ENCODE data around the gene C8G. TPM values are rescaled to one million over a fixed set of nuclear protein-coding genes. Genes with fewer than 3 reads are reported as not detected.

The C8G gene
- polyA plus RNA-seq, 4 donors = 0.51 to 1.2 (median 1.0) TPM

DNA sequence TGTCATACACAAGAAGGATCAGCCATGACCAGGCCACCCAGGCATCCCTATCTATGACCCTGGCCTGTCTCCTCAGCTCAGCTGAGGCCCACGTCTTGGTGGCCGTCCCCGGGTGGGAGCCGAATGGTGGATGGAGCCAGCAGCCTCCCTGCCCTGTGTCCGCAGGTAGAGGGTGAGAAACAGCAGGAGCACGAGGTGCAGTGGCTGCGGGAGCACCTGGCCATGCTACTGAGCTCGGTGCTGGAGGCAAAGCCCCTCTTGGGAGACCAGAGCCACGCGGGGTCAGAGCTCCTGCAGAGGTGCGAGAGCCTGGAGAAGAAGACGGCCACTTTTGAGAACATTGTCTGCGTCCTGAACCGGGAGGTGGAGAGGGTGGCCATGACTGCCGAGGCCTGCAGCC lies 25.0 kb upstream of the C8G start:
- DNase-seq (ENCODE audit: low read depth in 4 of 4, low spot score in 2 of 4) = no peak

GRCh38 chr9:136920734-136921231 lies 24.3 kb upstream of the C8G start:
- DNase-seq (ENCODE audit: low read depth in 4 of 4, low spot score in 2 of 4) = no peak

- no peak for DNase-seq (ENCODE audit: low read depth in 4 of 4, low spot score in 2 of 4)
These were observed 23.7 kb upstream of the C8G start for GRCh38 chr9:136921307-136921706.

- no peak for DNase-seq (ENCODE audit: low read depth in 4 of 4, low spot score in 2 of 4)
These were observed 23.3 kb upstream of the C8G start for GRCh38 chr9:136921718-136922117.

DNA sequence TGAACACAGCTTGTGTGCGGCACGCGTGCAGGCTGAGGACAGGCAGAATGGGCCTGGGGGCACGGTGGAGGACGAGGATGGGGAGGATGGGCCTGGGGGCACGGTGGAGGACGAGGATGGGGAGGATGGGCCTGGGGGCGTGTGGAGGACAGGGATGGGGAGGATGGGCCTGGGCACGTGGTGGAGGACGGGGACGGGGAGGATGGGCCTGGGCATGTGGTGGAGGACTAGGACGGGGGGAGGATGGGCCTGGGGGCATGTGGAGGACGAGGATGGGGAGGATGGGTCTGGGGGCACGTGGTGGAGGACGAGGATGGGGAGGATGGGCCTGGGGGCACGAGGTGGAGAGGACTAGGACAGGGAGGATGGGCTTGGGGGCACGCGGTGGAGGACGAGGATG lies 22.5 kb upstream of the C8G start:
- DNase-seq (ENCODE audit: low read depth in 4 of 4, low spot score in 2 of 4) = no peak

DNA sequence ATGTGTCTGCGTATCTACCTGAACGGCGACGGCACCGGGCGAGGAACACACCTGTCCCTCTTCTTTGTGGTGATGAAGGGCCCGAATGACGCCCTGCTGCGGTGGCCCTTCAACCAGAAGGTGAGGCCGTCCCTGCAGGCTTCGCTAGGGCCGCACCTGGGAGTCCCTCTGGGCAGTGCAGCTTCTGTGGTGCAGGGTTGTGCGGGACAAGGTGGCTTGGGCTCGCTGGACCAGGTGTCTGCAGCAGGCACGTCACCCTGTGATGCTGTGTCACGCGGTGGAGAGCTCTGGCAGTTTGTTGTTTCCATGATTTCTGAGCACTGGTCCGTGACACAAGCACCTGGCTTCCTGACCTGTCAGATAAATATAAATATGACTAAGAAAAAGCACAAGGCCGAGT lies 21.2 kb upstream of the C8G start:
- DNase-seq (ENCODE audit: low read depth in 4 of 4, low spot score in 2 of 4) = no peak

- no peak for DNase-seq (ENCODE audit: low read depth in 4 of 4, low spot score in 2 of 4)
These were observed 19.5 kb upstream of the C8G start for GRCh38 chr9:136925414-136926153.

DNA sequence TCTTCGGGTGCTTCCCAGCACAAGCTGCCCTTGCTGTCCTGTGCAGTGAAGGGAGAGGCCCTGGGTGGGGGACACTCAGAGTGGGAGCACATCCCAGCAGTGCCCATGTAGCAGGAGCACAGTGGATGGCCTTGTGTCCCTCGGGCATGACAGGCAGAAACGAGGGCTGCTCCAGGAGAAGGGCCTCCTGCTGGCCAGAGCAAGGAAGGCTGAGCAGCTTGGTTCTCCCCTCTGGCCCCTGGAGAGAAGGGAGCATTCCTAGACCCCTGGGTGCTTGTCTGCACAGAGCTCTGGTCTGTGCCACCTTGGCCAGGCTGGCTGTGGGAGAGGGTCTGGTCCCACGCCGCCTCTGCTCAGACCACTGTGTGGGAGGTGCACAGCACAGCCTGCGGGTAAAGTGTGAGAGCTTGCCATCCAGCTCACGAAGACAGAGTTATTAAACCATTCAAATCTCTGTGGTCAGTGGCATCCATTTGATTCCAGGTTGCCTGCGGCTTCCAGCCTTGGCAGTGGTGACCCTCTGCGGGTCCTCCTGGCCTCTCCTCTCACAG lies 18.8 kb upstream of the C8G start:
- DNase-seq (ENCODE audit: low read depth in 4 of 4, low spot score in 2 of 4) = no peak

DNA sequence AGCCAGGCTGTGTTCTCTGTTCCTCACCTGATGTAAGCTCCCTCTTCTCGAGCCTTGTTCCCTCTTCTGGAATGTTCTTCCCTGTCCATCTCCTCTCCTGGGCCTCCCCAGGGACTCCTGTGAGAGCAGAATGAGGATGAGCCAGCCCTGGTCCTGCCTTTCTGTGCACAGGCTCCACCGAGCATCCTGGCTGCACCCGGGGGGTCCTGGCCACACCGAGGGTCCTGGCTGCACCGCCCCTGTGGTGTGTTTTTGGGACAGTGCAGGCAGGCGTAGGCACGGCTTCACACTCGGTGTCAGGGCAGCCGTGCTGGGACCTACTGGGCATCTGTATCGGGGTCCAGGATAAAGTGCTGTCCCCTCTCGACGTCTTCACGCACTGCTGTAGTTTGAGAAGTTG lies 18.3 kb upstream of the C8G start:
- no peak for DNase-seq (ENCODE audit: low read depth in 4 of 4, low spot score in 2 of 4)

GRCh38 chr9:136927343-136928271 lies 17.4 kb upstream of the C8G start:
- no peak for DNase-seq (ENCODE audit: low read depth in 4 of 4, low spot score in 2 of 4)

DNA sequence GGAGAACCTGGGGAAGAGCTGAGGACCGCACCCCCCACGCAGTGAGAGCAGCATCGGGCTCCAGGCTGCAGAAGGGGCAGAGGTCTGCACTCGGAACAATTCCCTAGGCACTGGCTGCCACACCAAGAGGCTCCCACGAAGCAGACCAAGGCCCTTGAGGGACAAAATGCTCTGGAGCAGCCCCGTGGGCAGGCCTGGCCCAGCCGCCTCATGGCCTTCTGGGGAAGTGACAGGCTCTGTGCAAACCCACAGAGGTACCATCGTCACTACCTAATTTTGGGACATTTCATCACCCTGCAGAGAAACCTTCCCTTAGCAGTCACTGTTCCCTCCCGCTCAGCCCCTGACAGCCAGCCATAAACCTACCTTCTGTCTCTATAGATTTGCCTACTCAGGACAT lies 16.5 kb upstream of the C8G start:
- no peak for DNase-seq (ENCODE audit: low read depth in 4 of 4, low spot score in 2 of 4)

- no peak for DNase-seq (ENCODE audit: low read depth in 4 of 4, low spot score in 2 of 4)
These were observed 15.0 kb upstream of the C8G start for GRCh38 chr9:136930014-136930413.

- no peak for DNase-seq (ENCODE audit: low read depth in 4 of 4, low spot score in 2 of 4)
These were observed 13.4 kb upstream of the C8G start for GRCh38 chr9:136931611-136932130.

- no peak for DNase-seq (ENCODE audit: low read depth in 4 of 4, low spot score in 2 of 4)
These were observed 10.8 kb upstream of the C8G start for GRCh38 chr9:136934277-136934676.

GRCh38 chr9:136935651-136936050 lies 9.4 kb upstream of the C8G start:
- no peak for DNase-seq (ENCODE audit: low read depth in 4 of 4, low spot score in 2 of 4)

- DNase-seq (ENCODE audit: low read depth in 4 of 4, low spot score in 2 of 4) = no peak
These were observed 8.3 kb upstream of the C8G start for GRCh38 chr9:136936645-136937170.

DNA sequence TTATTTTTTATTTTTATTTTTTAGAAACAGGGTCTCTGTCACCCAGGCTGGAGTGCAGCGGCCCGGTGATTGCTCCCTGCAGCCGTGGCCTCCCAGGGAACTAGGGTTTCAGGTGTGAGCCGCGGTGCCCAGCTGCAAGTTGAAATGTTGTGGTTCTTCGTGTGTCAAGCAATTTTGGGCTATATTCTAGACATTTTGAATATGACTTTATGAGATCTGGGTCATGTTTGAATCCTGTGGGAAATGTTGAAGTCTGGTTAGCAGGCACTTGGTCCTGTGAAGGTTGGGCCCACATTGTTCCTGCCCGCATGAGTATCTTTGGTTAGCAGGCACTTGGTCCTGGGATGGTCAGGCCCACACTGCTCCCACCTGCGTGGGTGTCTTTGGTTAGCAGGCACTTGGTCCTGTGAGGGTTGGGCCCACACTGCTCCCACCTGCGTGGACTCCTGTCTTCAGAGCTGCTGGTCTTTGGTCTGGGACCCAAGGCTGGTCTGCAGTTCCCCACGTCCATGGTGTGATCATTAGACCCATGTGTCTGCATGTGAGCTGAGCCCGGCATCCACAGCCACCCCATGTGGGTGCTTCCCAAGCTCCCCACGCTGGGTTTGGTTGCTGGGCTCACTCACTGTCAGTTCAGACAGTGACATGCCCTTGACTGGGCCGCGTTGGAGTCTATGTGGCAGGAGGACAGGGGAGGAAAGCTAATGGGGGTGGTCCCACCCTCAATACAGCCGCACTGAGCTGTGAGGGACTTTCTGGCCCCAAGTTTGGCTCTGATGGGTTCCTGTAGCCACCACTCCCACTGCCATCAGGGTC lies 7.6 kb upstream of the C8G start:
- DNase-seq (ENCODE audit: low read depth in 4 of 4, low spot score in 2 of 4) = no peak

GRCh38 chr9:136939431-136939995 lies 5.5 kb upstream of the C8G start:
- no peak for DNase-seq (ENCODE audit: low read depth in 4 of 4, low spot score in 2 of 4)

GRCh38 chr9:136939996-136940525 lies 5.0 kb upstream of the C8G start:
- DNase-seq (ENCODE audit: low read depth in 4 of 4, low spot score in 2 of 4) = no peak

Data from left renal cortex interstitium (tissue), 4 donors.